Mononuclear cell (primary cell): Measurements from ENCODE around the gene NAA35. TPM values are rescaled to one million over a fixed set of nuclear protein-coding genes. Genes with fewer than 3 reads are reported as not detected.
"Not testable (repeated sequence)": the region's sequence is repeated elsewhere in the genome, so short reads cannot be mapped to it uniquely, and the experiment has no call there.

Experiments
- H3K27me3 ChIP-seq: 2 replicates; pipeline ENCODE4 v1.6.0; 2011; ENCODE audit warnings: low read length, control low read depth; ENCODE audit not compliant: insufficient read depth
- H3K4me1 ChIP-seq: 2 replicates; pipeline ENCODE4 v1.5.1; 2011; ENCODE audit warnings: mild to moderate bottlenecking, low read length, control low read depth; ENCODE audit not compliant: insufficient read depth
- H3K4me3 ChIP-seq: 2 replicates; pipeline ENCODE4 v1.5.1; 2011; ENCODE audit warnings: mild to moderate bottlenecking, low read length, moderate library complexity
- H3K9me3 ChIP-seq: 2 replicates; pipeline ENCODE4 v1.5.1; 2011; ENCODE audit warnings: low read depth, mild to moderate bottlenecking, control low read depth, low read length
- total RNA-seq: library from RNA; depleted of rRNA; stranded (reverse); fragments of >200 nt; gene quantifications from one replicate; pipeline ENCODE4 v1.2.3, GENCODE V29; 2012

NAA35 gene
- 20.1 TPM for total RNA-seq

- Histone ChIP-seq H3K4me1 (peaks cover 23% of the 10 kb centered on the region), H3K9me3 (no peaks in the 10 kb centered on the region), H3K4me3 (peak within 1 kb of the TSS; percentile 90), H3K27me3 (no peaks in the 10 kb centered on the region)
Measured at GRCh38 chr9:85940832-85941621, at the start of gene NAA35. Gene NAA35, plus strand, starts transcription at chr9:85941146. Its CDS starts 1,014 bp downstream, at chr9:85942160.

GRCh38 chr9:85892401-85892800, 48.5 kb upstream of the NAA35 start:
- Histone ChIP-seq H3K4me1 (no peaks in the 10 kb centered on the region), H3K9me3 (no peaks in the 10 kb centered on the region), H3K27me3 (no peaks in the 10 kb centered on the region)

GRCh38 chr9:85895685-85896084, 45.3 kb upstream of the NAA35 start:
- Histone ChIP-seq H3K4me3 (no peak overlapping the region), H3K4me1 (no peaks in the 10 kb centered on the region), H3K27me3 (no peaks in the 10 kb centered on the region), H3K9me3 (no peaks in the 10 kb centered on the region)

More at GRCh38 chr9:85892401-85892800, 48.5 kb upstream of the NAA35 start:
- no peak overlapping the region for H3K4me3 ChIP-seq

GRCh38 chr9:85897848-85898247, 43.1 kb upstream of the NAA35 start:
- no peaks in the 10 kb centered on the region for H3K4me1 ChIP-seq
- no peaks in the 10 kb centered on the region for H3K27me3 ChIP-seq
- H3K4me3 ChIP-seq = no peak overlapping the region
- no peaks in the 10 kb centered on the region for H3K9me3 ChIP-seq

- Histone ChIP-seq H3K4me1 (no peaks in the 10 kb centered on the region), H3K9me3 (no peaks in the 10 kb centered on the region), H3K4me3 (no peak overlapping the region), H3K27me3 (no peaks in the 10 kb centered on the region)
Measured at GRCh38 chr9:85898332-85898731, 42.6 kb upstream of the NAA35 start.

GRCh38 chr9:85899388-85899787, 41.6 kb upstream of the NAA35 start:
- Histone ChIP-seq H3K4me3 (no peak overlapping the region), H3K9me3 (no peaks in the 10 kb centered on the region), H3K4me1 (no peaks in the 10 kb centered on the region), H3K27me3 (no peaks in the 10 kb centered on the region)

GRCh38 chr9:85900504-85901201, 40.3 kb upstream of the NAA35 start:
- Histone ChIP-seq H3K27me3 (no peaks in the 10 kb centered on the region), H3K4me3 (no peak overlapping the region), H3K9me3 (no peaks in the 10 kb centered on the region), H3K4me1 (no peaks in the 10 kb centered on the region)

GRCh38 chr9:85904975-85905374, 36.0 kb upstream of the NAA35 start:
- Histone ChIP-seq H3K9me3 (no peaks in the 10 kb centered on the region), H3K4me1 (no peaks in the 10 kb centered on the region), H3K27me3 (no peaks in the 10 kb centered on the region), H3K4me3 (no peak overlapping the region)

- Histone ChIP-seq H3K9me3 (no peaks in the 10 kb centered on the region), H3K4me3 (no peak overlapping the region), H3K27me3 (no peaks in the 10 kb centered on the region), H3K4me1 (no peaks in the 10 kb centered on the region)
Measured at GRCh38 chr9:85905957-85906356, 35.0 kb upstream of the NAA35 start.

GRCh38 chr9:85909390-85909789, 31.6 kb upstream of the NAA35 start:
- Histone ChIP-seq H3K4me1 (peaks cover under 1% of the 10 kb centered on the region), H3K4me3 (no peak overlapping the region), H3K9me3 (no peaks in the 10 kb centered on the region), H3K27me3 (no peaks in the 10 kb centered on the region)

GRCh38 chr9:85914108-85914507, 26.8 kb upstream of the NAA35 start:
- H3K9me3 ChIP-seq = no peaks in the 10 kb centered on the region
- no peak overlapping the region for H3K4me3 ChIP-seq
- H3K27me3 ChIP-seq = no peaks in the 10 kb centered on the region
- H3K4me1 ChIP-seq = peaks cover 3% of the 10 kb centered on the region

GRCh38 chr9:85917756-85918155, 23.2 kb upstream of the NAA35 start:
- no peaks in the 10 kb centered on the region for H3K9me3 ChIP-seq
- peaks cover 3% of the 10 kb centered on the region for H3K4me1 ChIP-seq
- H3K27me3 ChIP-seq = no peaks in the 10 kb centered on the region
- no peak overlapping the region for H3K4me3 ChIP-seq

- Histone ChIP-seq H3K4me3 (no peak overlapping the region), H3K9me3 (no peaks in the 10 kb centered on the region), H3K27me3 (no peaks in the 10 kb centered on the region), H3K4me1 (no peaks in the 10 kb centered on the region)
Measured at GRCh38 chr9:85925493-85925892, 15.5 kb upstream of the NAA35 start.

- Histone ChIP-seq H3K4me3 (no peak overlapping the region), H3K9me3 (no peaks in the 10 kb centered on the region), H3K4me1 (no peaks in the 10 kb centered on the region)
Measured at GRCh38 chr9:85927076-85927475, 13.9 kb upstream of the NAA35 start.

GRCh38 chr9:85931495-85931894, 9.5 kb upstream of the NAA35 start:
- H3K9me3 ChIP-seq = no peaks in the 10 kb centered on the region
- no peak overlapping the region for H3K4me3 ChIP-seq
- H3K27me3 ChIP-seq = no peaks in the 10 kb centered on the region
- no peaks in the 10 kb centered on the region for H3K4me1 ChIP-seq

More at GRCh38 chr9:85927076-85927475, 13.9 kb upstream of the NAA35 start:
- no peaks in the 10 kb centered on the region for H3K27me3 ChIP-seq

GRCh38 chr9:85935950-85936349, 5.0 kb upstream of the NAA35 start:
- not testable (repeated sequence) for H3K9me3 ChIP-seq, H3K4me3 ChIP-seq, H3K4me1 ChIP-seq, H3K27me3 ChIP-seq
